H9 (cell line): ENCODE measurements around the gene DOCK7. TPM values are rescaled to one million over a fixed set of nuclear protein-coding genes. Genes with fewer than 3 reads are reported as not detected.
A peak's percentile ranks its signal among the peaks of the same experiment; 100 is the strongest.

Experiments used
- DNase-seq: peaks from one replicate; pipeline ENCODE4 v3.0.0-alpha.2; 2017
- H2AFZ ChIP-seq: one replicate; pipeline ENCODE4 v1.6.1; 2013; ENCODE audit warnings: mild to moderate bottlenecking, low read length, control low read depth, moderate library complexity
- H2AK5ac ChIP-seq: 2 replicates; pipeline ENCODE4 v1.6.1; 2013; ENCODE audit warnings: low read length, control low read depth, mixed read lengths; ENCODE audit not compliant: insufficient read length
- H2BK120ac ChIP-seq: one replicate; pipeline ENCODE4 v1.6.1; 2013; ENCODE audit warnings: low read depth, mild to moderate bottlenecking, low read length, control low read depth, inconsistent platforms; ENCODE audit not compliant: poor library complexity, severe bottlenecking
- H2BK12ac ChIP-seq: 2 replicates; pipeline ENCODE4 v1.6.1; 2013; ENCODE audit warnings: low read length, control low read depth, mixed read lengths, low read depth; ENCODE audit not compliant: insufficient read length
- H2BK15ac ChIP-seq: 2 replicates; pipeline ENCODE4 v1.6.1; 2013; ENCODE audit warnings: low read depth, low read length, control low read depth
- H2BK20ac ChIP-seq: one replicate; pipeline ENCODE4 v1.6.1; 2013; ENCODE audit warnings: low read depth, mild to moderate bottlenecking, low read length, control low read depth, inconsistent platforms; ENCODE audit not compliant: poor library complexity, severe bottlenecking
- H2BK5ac ChIP-seq: 2 replicates; pipeline ENCODE4 v1.6.1; 2013; ENCODE audit warnings: low read length, control low read depth, mixed read lengths; ENCODE audit not compliant: insufficient read length
- H3K14ac ChIP-seq: 2 replicates; pipeline ENCODE4 v1.6.1; 2013; ENCODE audit warnings: low read length, control low read depth; ENCODE audit not compliant: insufficient read depth
- H3K18ac ChIP-seq: 2 replicates; pipeline ENCODE4 v1.6.1; 2013; ENCODE audit warnings: low read depth, mild to moderate bottlenecking, mixed read lengths, low read length, control low read depth; ENCODE audit not compliant: insufficient read length
- H3K23ac ChIP-seq: 2 replicates; pipeline ENCODE4 v1.6.1; 2013; ENCODE audit warnings: low read length, control low read depth, mixed read lengths, low read depth; ENCODE audit not compliant: insufficient read length
- H3K23me2 ChIP-seq: 2 replicates; pipeline ENCODE4 v1.6.1; 2013; ENCODE audit warnings: low read depth, mild to moderate bottlenecking, mixed read lengths, low read length, control low read depth; ENCODE audit not compliant: insufficient read length, poor library complexity, severe bottlenecking
- H3K27ac ChIP-seq: 2 replicates; pipeline ENCODE4 v1.5.1; 2013; ENCODE audit warnings: low read length, control low read depth, mixed read lengths, low read depth; ENCODE audit not compliant: insufficient read length
- H3K27me3 ChIP-seq: 2 replicates; pipeline ENCODE4 v1.6.1; 2013; ENCODE audit warnings: low read length, control low read depth, inconsistent platforms; ENCODE audit not compliant: insufficient read depth
- H3K4ac ChIP-seq: 2 replicates; pipeline ENCODE4 v1.6.1; 2013; ENCODE audit warnings: low read depth, mild to moderate bottlenecking, control low read depth, inconsistent platforms, low read length, moderate library complexity
- H3K4me1 ChIP-seq: 2 replicates; pipeline ENCODE4 v1.6.1; 2013; ENCODE audit warnings: low read length, control low read depth, inconsistent platforms; ENCODE audit not compliant: insufficient read depth
- H3K4me2 ChIP-seq: 2 replicates; pipeline ENCODE4 v1.6.1; 2013; ENCODE audit warnings: low read length, control low read depth, mixed read lengths; ENCODE audit not compliant: insufficient read length, insufficient read depth
- H3K56ac ChIP-seq: 2 replicates; pipeline ENCODE4 v1.6.1; 2013; ENCODE audit warnings: low read depth, mild to moderate bottlenecking, mixed read lengths, low read length, control low read depth; ENCODE audit not compliant: insufficient read length
- H3K79me1 ChIP-seq: 2 replicates; pipeline ENCODE4 v1.6.1; 2013; ENCODE audit warnings: low read depth, mild to moderate bottlenecking, moderate library complexity, low read length, control low read depth, inconsistent platforms; ENCODE audit not compliant: insufficient read depth, poor library complexity, severe bottlenecking
- H3K79me2 ChIP-seq: 2 replicates; pipeline ENCODE4 v1.6.1; 2013; ENCODE audit warnings: low read length, control low read depth, inconsistent platforms; ENCODE audit not compliant: insufficient read depth
- H3K9ac ChIP-seq: 2 replicates; pipeline ENCODE4 v1.6.1; 2013; ENCODE audit warnings: low read length, control low read depth, mixed read lengths; ENCODE audit not compliant: insufficient read length; ENCODE audit errors: extremely low read depth
- H3K9me3 ChIP-seq: one replicate; pipeline ENCODE4 v1.6.1; 2013; ENCODE audit warnings: low read depth, low read length, inconsistent platforms; ENCODE audit not compliant: control insufficient read depth
- H3T11ph ChIP-seq: one replicate; pipeline ENCODE4 v1.6.1; 2013; ENCODE audit warnings: mild to moderate bottlenecking, low read length, control low read depth, inconsistent platforms
- H4K20me1 ChIP-seq: one replicate; pipeline ENCODE4 v1.6.1; 2013; ENCODE audit not compliant: control insufficient read depth, insufficient read length, insufficient read depth
- H4K5ac ChIP-seq: 2 replicates; pipeline ENCODE4 v1.6.1; 2013; ENCODE audit warnings: low read depth, mild to moderate bottlenecking, mixed read lengths, low read length, control low read depth; ENCODE audit not compliant: insufficient read length
- H4K8ac ChIP-seq: replicated peaks from 2 replicates; pipeline ENCODE4 v1.6.1; 2013; ENCODE audit warnings: low read length, control low read depth, mixed read lengths, low read depth; ENCODE audit not compliant: insufficient read length
- H4K91ac ChIP-seq: 2 replicates; pipeline ENCODE4 v1.6.1; 2013; ENCODE audit warnings: low read depth, mild to moderate bottlenecking, moderate library complexity, mixed read lengths, low read length, control low read depth; ENCODE audit not compliant: insufficient read length
- H3K27ac Mint-ChIP-seq, 3 experiments: 2 replicates in 2 of 3; 3 replicates in 1 of 3; pipeline ENCODE4 v1.8.0; 2020 to 2021; ENCODE audit warnings: mixed read lengths in 3 of 3, mild to moderate bottlenecking in 1 of 3, moderate library complexity in 1 of 3
- H3K27me3 Mint-ChIP-seq: 2 replicates; pipeline ENCODE4 v1.8.0; 2021; ENCODE audit warnings: low read depth, mild to moderate bottlenecking, moderate library complexity, mixed read lengths
- H3K36me3 Mint-ChIP-seq, 3 experiments: 2 replicates in 2 of 3; 3 replicates in 1 of 3; pipeline ENCODE4 v1.8.0; 2020 to 2021; ENCODE audit warnings: low read depth in 3 of 3, mixed read lengths in 3 of 3; ENCODE audit not compliant: insufficient read depth in 1 of 3
- H3K4me1 Mint-ChIP-seq, 2 experiments: 2 replicates each; pipeline ENCODE4 v1.8.0; 2020; ENCODE audit warnings: mixed read lengths in 2 of 2
- H3K4me3 Mint-ChIP-seq, 2 experiments: 2 replicates in 1 of 2; 3 replicates in 1 of 2; pipeline ENCODE4 v1.8.0; 2020 to 2021; ENCODE audit warnings: mild to moderate bottlenecking in 2 of 2, mixed read lengths in 2 of 2, moderate library complexity in 1 of 2
- H3K9me3 Mint-ChIP-seq, 2 experiments: 2 replicates in 1 of 2; 3 replicates in 1 of 2; pipeline ENCODE4 v1.8.0; 2020; ENCODE audit warnings: mild to moderate bottlenecking in 2 of 2, mixed read lengths in 2 of 2, moderate library complexity in 1 of 2
- WGBS: extraction: QIAGEN DNeasy Blood & Tissue Kit; methylation state at CpG from one replicate; pipeline ENCODE4 v1.1.7; 2013; ENCODE audit warnings: missing lambda C conversion rate, low lambda C conversion rate, mixed read lengths; ENCODE audit not compliant: insufficient read length; ENCODE audit errors: extremely low coverage; 5-methylcytosine and 5-hydroxymethylcytosine counted together
- total RNA-seq: library from RNA; stranded (reverse); gene quantifications from 2 replicates; pipeline ENCODE4 v1.2.1, GENCODE V29; 2021
- TF ChIP-seq, protein P1 (sequence below): fragments of 200-600 bp; sonication (generic); conservative IDR thresholded peaks from 3 replicates; pipeline ENCODE4 v1.8.0; 2021; ENCODE audit warnings: antibody characterized with exemption, mild to moderate bottlenecking

Gene DOCK7
- total RNA-seq, 1 experiment from 2014 or later = 36.8 TPM

DNA sequence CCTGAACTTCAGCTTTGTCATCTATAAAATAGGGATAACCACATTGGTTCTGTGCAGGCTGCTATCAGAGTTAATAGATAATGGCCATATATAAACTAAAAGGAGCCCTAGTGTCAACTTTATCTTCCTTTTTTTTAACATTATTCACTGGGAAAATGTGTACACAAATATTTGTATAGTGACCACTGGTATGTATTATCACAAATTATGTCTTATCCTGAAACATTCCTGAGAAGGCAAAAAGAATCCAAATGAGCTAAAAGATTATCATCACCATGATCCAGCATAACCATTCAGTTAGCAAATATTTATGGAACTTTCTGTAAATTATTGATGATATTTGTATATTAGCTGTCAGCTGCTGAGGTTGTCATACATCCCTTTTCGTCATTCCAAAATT, 74.3 kb downstream of the DOCK7 start:
- H3K79me1 ChIP-seq = no peaks in the 10 kb centered on the region
- H3K27me3 ChIP-seq = no peaks in the 10 kb centered on the region
- H2BK120ac ChIP-seq = no peak overlapping the region
- H3K27ac ChIP-seq = no peak overlapping the region
- peak overlapping the region in 1 of 3 experiments; percentile 85; a peak in 2 of 7 replicates for H3K27ac Mint-ChIP-seq
- no peak overlapping the region for H2AK5ac ChIP-seq
- no peak overlapping the region for H4K91ac ChIP-seq
- no peaks in the 10 kb centered on the region for H3K23me2 ChIP-seq
- WGBS = no CpG with 5 or more reads among the region's 1 CpG
- H4K8ac ChIP-seq = no peak overlapping the region
- H3K36me3 Mint-ChIP-seq = peaks cover 0 to 14% (median 3%) of the 10 kb centered on the region in 3 experiments; a peak in 4 of 7 replicates
- H3K56ac ChIP-seq = no peak overlapping the region
- no peak overlapping the region for H3K14ac ChIP-seq
- H3K4me1 Mint-ChIP-seq = peaks cover 9 to 13% of the 10 kb centered on the region in 2 experiments
- no peak overlapping the region for H2BK5ac ChIP-seq
- H2BK20ac ChIP-seq = no peak overlapping the region
- no peak overlapping the region for H3K23ac ChIP-seq
- no peak overlapping the region for H4K5ac ChIP-seq
- no peak overlapping the region for H3K4me2 ChIP-seq
- H2BK12ac ChIP-seq = no peak overlapping the region
- H3K9ac ChIP-seq = no peak overlapping the region
- DNase-seq = no peak
- no peak overlapping the region for H2BK15ac ChIP-seq
- H3K27me3 Mint-ChIP-seq = no peaks in the 10 kb centered on the region
- no peaks in the 10 kb centered on the region for H3K9me3 Mint-ChIP-seq
- H2AFZ ChIP-seq = no peak overlapping the region
- H3K4me3 Mint-ChIP-seq = no peak overlapping the region
- no peaks in the 10 kb centered on the region for H3K79me2 ChIP-seq
- H3K9me3 ChIP-seq = no peaks in the 10 kb centered on the region
- no peak overlapping the region for H3K4ac ChIP-seq
- TF ChIP-seq, protein P1, sequence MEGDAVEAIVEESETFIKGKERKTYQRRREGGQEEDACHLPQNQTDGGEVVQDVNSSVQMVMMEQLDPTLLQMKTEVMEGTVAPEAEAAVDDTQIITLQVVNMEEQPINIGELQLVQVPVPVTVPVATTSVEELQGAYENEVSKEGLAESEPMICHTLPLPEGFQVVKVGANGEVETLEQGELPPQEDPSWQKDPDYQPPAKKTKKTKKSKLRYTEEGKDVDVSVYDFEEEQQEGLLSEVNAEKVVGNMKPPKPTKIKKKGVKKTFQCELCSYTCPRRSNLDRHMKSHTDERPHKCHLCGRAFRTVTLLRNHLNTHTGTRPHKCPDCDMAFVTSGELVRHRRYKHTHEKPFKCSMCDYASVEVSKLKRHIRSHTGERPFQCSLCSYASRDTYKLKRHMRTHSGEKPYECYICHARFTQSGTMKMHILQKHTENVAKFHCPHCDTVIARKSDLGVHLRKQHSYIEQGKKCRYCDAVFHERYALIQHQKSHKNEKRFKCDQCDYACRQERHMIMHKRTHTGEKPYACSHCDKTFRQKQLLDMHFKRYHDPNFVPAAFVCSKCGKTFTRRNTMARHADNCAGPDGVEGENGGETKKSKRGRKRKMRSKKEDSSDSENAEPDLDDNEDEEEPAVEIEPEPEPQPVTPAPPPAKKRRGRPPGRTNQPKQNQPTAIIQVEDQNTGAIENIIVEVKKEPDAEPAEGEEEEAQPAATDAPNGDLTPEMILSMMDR = no peak
- H4K20me1 ChIP-seq = no peaks in the 10 kb centered on the region
- no peak overlapping the region for H3K18ac ChIP-seq
- H3K4me1 ChIP-seq = no peaks in the 10 kb centered on the region
- no peak overlapping the region for H3T11ph ChIP-seq
